ENCODE measurements around the gene VSIG10L2.

GRCh38 chr11:125932301-125932700 lies 13.5 kb upstream of the VSIG10L2 start:
- TF ChIP-seq RAD21 (IDR thresholded peaks at IDR 0.05; ENCODE audit: low read depth): no peak
- no peak for TF ChIP-seq EGR1 (IDR thresholded peaks at IDR 0.05)
